Measurements from ENCODE around the gene HAGH. TPM values are rescaled to one million over a fixed set of nuclear protein-coding genes. Genes with fewer than 3 reads are reported as not detected.

HAGH gene
- total RNA-seq, 1 experiment from 2014 or later = 48.2 TPM

- BruUV-seq (replicated peaks) = no TSS peak
- no peak for TF ChIP-seq CTCF (IDR thresholded peaks at IDR 0.05; ENCODE audit: unreplicated experiment)
- H3K4me3 Mint-ChIP-seq (ENCODE audit: low read depth, unreplicated experiment) = no peak overlapping the region
- H3K27me3 Mint-ChIP-seq (ENCODE audit: unreplicated experiment) = peaks cover 57% of the 10 kb centered on the region
- no peak for DNase-seq
- peaks cover 9% of the 10 kb centered on the region for H3K4me1 Mint-ChIP-seq (ENCODE audit: low read depth, unreplicated experiment)
- CTCF ChIA-PET = interaction anchor here (0.7 to 1.7 kb wide), 2 partner anchors 70 to 474 kb away, joined by 4 to 7 read pairs; no protein-coding TSS in a partner anchor
- no peaks in the 10 kb centered on the region for H3K9me3 Mint-ChIP-seq (ENCODE audit: low read depth, unreplicated experiment)
- no peak overlapping the region for H3K27ac Mint-ChIP-seq (ENCODE audit: unreplicated experiment)
- no peaks in the 10 kb centered on the region for H3K36me3 Mint-ChIP-seq (ENCODE audit: insufficient read depth, unreplicated experiment)
- intact Hi-C loops (cut with micrococcal nuclease; ENCODE audit: unreplicated experiment) = loop anchor here (2.0 kb wide), 1 partner anchor 67 kb away; no protein-coding TSS in a partner anchor
These were observed 35.1 kb upstream of the HAGH start for GRCh38 chr16:1861730-1862129.

DNA sequence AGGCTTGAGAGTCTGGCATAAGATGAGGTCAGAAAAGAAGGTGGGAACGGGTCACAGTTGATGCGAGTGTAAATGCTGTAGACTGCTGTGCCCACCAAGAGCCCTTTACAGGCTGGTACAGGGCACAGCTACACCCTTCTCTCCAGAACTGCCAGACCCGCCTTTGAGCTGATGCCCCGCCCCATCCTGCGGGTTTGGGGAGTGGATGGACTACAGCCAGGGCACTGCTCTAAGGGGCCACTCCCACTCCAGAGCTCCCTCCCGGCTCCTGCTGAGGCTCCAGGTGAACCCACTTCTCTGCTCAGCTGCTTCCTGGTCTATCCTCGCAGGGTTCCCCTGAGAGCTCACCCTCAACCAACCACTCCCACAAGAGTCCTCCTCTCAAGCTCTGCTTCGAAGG lies 33.0 kb upstream of the HAGH start:
- Mint-ChIP-seq H3K9me3 (ENCODE audit: low read depth, unreplicated experiment) (no peaks in the 10 kb centered on the region), H3K36me3 (ENCODE audit: insufficient read depth, unreplicated experiment) (no peaks in the 10 kb centered on the region), H3K27ac (ENCODE audit: unreplicated experiment) (no peak overlapping the region), H3K4me1 (ENCODE audit: low read depth, unreplicated experiment) (peaks cover 9% of the 10 kb centered on the region), H3K27me3 (ENCODE audit: unreplicated experiment) (peaks cover 78% of the 10 kb centered on the region), H3K4me3 (ENCODE audit: low read depth, unreplicated experiment) (no peak overlapping the region)
- intact Hi-C loops (cut with micrococcal nuclease; ENCODE audit: unreplicated experiment) = no loop called here
- CTCF ChIA-PET = interaction anchor here (0.6 kb wide), 1 partner anchor 1990 kb away, joined by 7 read pairs; no protein-coding TSS in a partner anchor
- DNase-seq = peak; percentile 29
- BruUV-seq (replicated peaks) = no TSS peak
- no peak for TF ChIP-seq CTCF (IDR thresholded peaks at IDR 0.05; ENCODE audit: unreplicated experiment)

GRCh38 chr16:1858189-1858865 lies 31.7 kb upstream of the HAGH start:
- Mint-ChIP-seq H3K27ac (ENCODE audit: unreplicated experiment) (no peak overlapping the region), H3K4me1 (ENCODE audit: low read depth, unreplicated experiment) (peaks cover 9% of the 10 kb centered on the region), H3K4me3 (ENCODE audit: low read depth, unreplicated experiment) (no peak overlapping the region), H3K9me3 (ENCODE audit: low read depth, unreplicated experiment) (no peaks in the 10 kb centered on the region), H3K36me3 (ENCODE audit: insufficient read depth, unreplicated experiment) (no peaks in the 10 kb centered on the region), H3K27me3 (ENCODE audit: unreplicated experiment) (peaks cover 91% of the 10 kb centered on the region)
- BruUV-seq (replicated peaks) = no TSS peak
- CTCF ChIA-PET = interaction anchor here (0.7 to 1.0 kb wide), 2 partner anchors 31 to 74 kb away, joined by 3 read pairs; no protein-coding TSS in a partner anchor
- TF ChIP-seq CTCF (IDR thresholded peaks at IDR 0.05; ENCODE audit: unreplicated experiment) = no peak
- intact Hi-C loops (cut with micrococcal nuclease; ENCODE audit: unreplicated experiment) = no loop called here
- DNase-seq = no peak

- Mint-ChIP-seq H3K4me1 (ENCODE audit: low read depth, unreplicated experiment) (peaks cover 9% of the 10 kb centered on the region), H3K36me3 (ENCODE audit: insufficient read depth, unreplicated experiment) (no peaks in the 10 kb centered on the region), H3K27me3 (ENCODE audit: unreplicated experiment) (peaks cover 97% of the 10 kb centered on the region), H3K9me3 (ENCODE audit: low read depth, unreplicated experiment) (no peaks in the 10 kb centered on the region), H3K27ac (ENCODE audit: unreplicated experiment) (no peak overlapping the region), H3K4me3 (ENCODE audit: low read depth, unreplicated experiment) (no peak overlapping the region)
- BruUV-seq (replicated peaks) = no TSS peak
- CTCF ChIA-PET = interaction anchor here (1.0 kb wide), 1 partner anchor 30 kb away, joined by 3 read pairs; no protein-coding TSS in a partner anchor
- no peak for DNase-seq
- TF ChIP-seq CTCF (IDR thresholded peaks at IDR 0.05; ENCODE audit: unreplicated experiment) = no peak
- intact Hi-C loops (cut with micrococcal nuclease; ENCODE audit: unreplicated experiment) = no loop called here
These were observed 30.9 kb upstream of the HAGH start for GRCh38 chr16:1857433-1858097.
